HEK293 (cell line): ENCODE results near the gene HSD17B2.

Experiments used
- CTCF ChIA-PET: fragments of 350-600 bp; formaldehyde crosslinking; extraction: SDS; loops from one replicate; lab custom pipeline; 2021; ENCODE audit warnings: antibody characterized with exemption; lab: Yijun Ruan, JAX
- POLR2A ChIA-PET: fragments of 300-600 bp; formaldehyde crosslinking; extraction: SDS; loops from one replicate; lab custom pipeline; 2020; ENCODE audit warnings: antibody characterized with exemption, inconsistent platforms; lab: Yijun Ruan, JAX
- H3K27ac ChIP-seq: fragments of 200-500 bp; sonication (Bioruptor generic); 2 replicates; pipeline ENCODE4 v1.5.1; 2014; ENCODE audit warnings: low read depth, low read length, control low read depth, inconsistent platforms; ENCODE audit errors: extremely low read depth
- H3K36me3 ChIP-seq, 2 experiments: fragments of 200-500 bp in 1 of 2; sonication (Bioruptor generic) in 1 of 2; 1 replicate in 1 of 2; 2 replicates in 1 of 2; pipeline ENCODE4 v1.5.1; 2014 to 2017; ENCODE audit warnings: inconsistent platforms in 2 of 2, low read length in 2 of 2; ENCODE audit not compliant: control insufficient read depth in 2 of 2, insufficient read depth in 1 of 2
- H3K4me1 ChIP-seq: fragments of 200-500 bp; sonication (Bioruptor generic); 2 replicates; pipeline ENCODE4 v1.5.1; 2014; ENCODE audit warnings: mild to moderate bottlenecking, low read length, inconsistent platforms; ENCODE audit not compliant: control insufficient read depth, insufficient read depth
- H3K4me3 ChIP-seq: 2 replicates; pipeline ENCODE4 v1.5.1; 2011; ENCODE audit warnings: low read depth, mild to moderate bottlenecking, control low read depth, low read length, moderate library complexity
- H3K9me3 ChIP-seq: fragments of 200-500 bp; sonication (Bioruptor generic); 2 replicates; pipeline ENCODE4 v1.5.1; 2014; ENCODE audit warnings: low read depth, low read length, inconsistent platforms; ENCODE audit not compliant: control insufficient read depth, insufficient read depth
- ELK4 ChIP-seq: IDR thresholded peaks from 2 replicates; pipeline ENCODE4 v1.6.1; 2011; ENCODE audit warnings: mild to moderate bottlenecking, low read depth, low read length, borderline replicate concordance
- KLF16 ChIP-seq: fragments of 450-650 bp; formaldehyde crosslinking; IDR thresholded peaks from 2 replicates; pipeline ENCODE4 v1.5.1; 2017; ENCODE audit warnings: missing biosample characterization, missing genetic modification characterization
- KLF17 ChIP-seq: fragments of 450-650 bp; formaldehyde crosslinking; IDR thresholded peaks from 2 replicates; pipeline ENCODE4 v1.5.1; 2016; ENCODE audit warnings: missing biosample characterization, missing genetic modification characterization
- REST ChIP-seq: fragments of 450-650 bp; formaldehyde crosslinking; IDR thresholded peaks from 2 replicates; pipeline ENCODE4 v1.5.1; 2016; ENCODE audit warnings: missing biosample characterization, missing genetic modification characterization
- ZBTB21 ChIP-seq: fragments of 450-650 bp; formaldehyde crosslinking; IDR thresholded peaks from 2 replicates; pipeline ENCODE4 v1.5.1; 2017; ENCODE audit warnings: missing biosample characterization, missing genetic modification characterization
- ZFP69B ChIP-seq: fragments of 450-650 bp; formaldehyde crosslinking; IDR thresholded peaks from 2 replicates; pipeline ENCODE4 v1.5.1; 2016; ENCODE audit warnings: missing biosample characterization, missing genetic modification characterization
- ZNF18 ChIP-seq: fragments of 450-650 bp; formaldehyde crosslinking; IDR thresholded peaks from 2 replicates; pipeline ENCODE4 v1.5.1; 2016; ENCODE audit warnings: missing biosample characterization, missing genetic modification characterization
- ZNF248 ChIP-seq: fragments of 450-650 bp; formaldehyde crosslinking; IDR thresholded peaks from 2 replicates; pipeline ENCODE4 v1.5.1; 2017; ENCODE audit warnings: missing biosample characterization, missing genetic modification characterization
- ZNF335 ChIP-seq: fragments of 450-650 bp; formaldehyde crosslinking; conservative IDR thresholded peaks from 2 replicates; pipeline ENCODE4 v1.5.1; 2016; ENCODE audit warnings: missing biosample characterization, missing genetic modification characterization
- ZNF341 ChIP-seq: fragments of 450-650 bp; formaldehyde crosslinking; IDR thresholded peaks from 2 replicates; pipeline ENCODE4; 2016; ENCODE audit warnings: low read depth, missing biosample characterization, missing genetic modification characterization
- ZNF433 ChIP-seq: fragments of 450-650 bp; formaldehyde crosslinking; IDR thresholded peaks from 2 replicates; pipeline ENCODE4 v1.5.1; 2016; ENCODE audit warnings: missing biosample characterization, missing genetic modification characterization, low read depth
- ZNF48 ChIP-seq: fragments of 450-650 bp; formaldehyde crosslinking; IDR thresholded peaks from 2 replicates; pipeline ENCODE4 v1.5.1; 2016; ENCODE audit warnings: missing biosample characterization, missing genetic modification characterization
- ZNF530 ChIP-seq: fragments of 450-650 bp; formaldehyde crosslinking; IDR thresholded peaks from 2 replicates; pipeline ENCODE4 v1.5.1; 2016; ENCODE audit warnings: low read depth, missing biosample characterization, missing genetic modification characterization
- ZNF621 ChIP-seq: fragments of 450-650 bp; formaldehyde crosslinking; IDR thresholded peaks from 2 replicates; pipeline ENCODE4 v1.5.1; 2017; ENCODE audit warnings: missing biosample characterization, missing genetic modification characterization
- ZNF639 ChIP-seq: fragments of 450-650 bp; formaldehyde crosslinking; IDR thresholded peaks from 2 replicates; pipeline ENCODE4 v1.5.1; 2016; ENCODE audit warnings: missing biosample characterization, missing genetic modification characterization
- ZNF658 ChIP-seq: fragments of 450-650 bp; formaldehyde crosslinking; IDR thresholded peaks from 2 replicates; pipeline ENCODE4; 2016; ENCODE audit warnings: missing biosample characterization, missing genetic modification characterization
- ZNF791 ChIP-seq: fragments of 450-650 bp; formaldehyde crosslinking; IDR thresholded peaks from 2 replicates; pipeline ENCODE4 v1.5.1; 2016; ENCODE audit warnings: missing biosample characterization, missing genetic modification characterization

Gene HSD17B2

GRCh38 chr16:82046941-82047340, 11.9 kb downstream of the HSD17B2 start:
- no peaks in the 10 kb centered on the region for H3K9me3 ChIP-seq
- ChIA-PET CTCF (interaction anchor here (0.6 kb wide), 1 partner anchor 14 kb away, joined by 3 read pairs; no protein-coding TSS in a partner anchor), POLR2A (no interaction called here)
- H3K4me1 ChIP-seq, result no peaks in the 10 kb centered on the region
- no peak overlapping the region for H3K4me3 ChIP-seq
- H3K27ac ChIP-seq, result no peak overlapping the region
- no peak for TF ChIP-seq ZFP69B
- TF ChIP-seq ZNF341 (tag by site-specific recombination), result no peak
- no peak for TF ChIP-seq ZNF530
- TF ChIP-seq, all 188 proteins: peak for 0
- H3K36me3 ChIP-seq, result no peaks in the 10 kb centered on the region

GRCh38 chr16:82047374-82047773, 12.3 kb downstream of the HSD17B2 start:
- ChIA-PET POLR2A (no interaction called here), CTCF (interaction anchor here (0.6 to 1.3 kb wide), 2 partner anchors 14 kb away, joined by 3 read pairs; no protein-coding TSS in a partner anchor)

More at GRCh38 chr16:82047374-82047773, 12.3 kb downstream of the HSD17B2 start:
- Histone ChIP-seq H3K4me3 (no peak overlapping the region), H3K36me3 (no peaks in the 10 kb centered on the region), H3K27ac (no peak overlapping the region), H3K4me1 (no peaks in the 10 kb centered on the region), H3K9me3 (no peaks in the 10 kb centered on the region)
- TF ChIP-seq KLF16 (tag by site-specific recombination) (no peak), KLF17 (tag by site-specific recombination) (no peak), ZNF621 (tag by site-specific recombination) (no peak), ZBTB21 (tag by site-specific recombination) (no peak), ZNF639 (tag by site-specific recombination) (no peak), ZNF658 (tag by site-specific recombination) (no peak), ZNF18 (tag by site-specific recombination) (no peak), REST (tag by site-specific recombination) (no peak), ZNF335 (tag by site-specific recombination) (no peak), ZNF791 (tag by site-specific recombination) (no peak), ZNF48 (tag by site-specific recombination) (no peak), ZNF248 (tag by site-specific recombination) (no peak), ELK4 (no peak), ZNF433 (tag by site-specific recombination) (no peak)
